OCI-LY1 (cell line): ENCODE measurements around the gene AKT3.

Source experiments
- EZH2 ChIP-seq: fragments of 200-600 bp; sonication (generic), shearing (Covaris generic); IDR thresholded peaks from 2 replicates; pipeline ENCODE4 v1.8.0; 2017; ENCODE audit warnings: borderline replicate concordance, mixed run types, mild to moderate bottlenecking, antibody characterized with exemption, low read length, moderate library complexity, mixed read lengths
- TF ChIP-seq, protein P1 (sequence below): fragments of 200-600 bp; sonication (generic), shearing (Covaris generic); IDR thresholded peaks from 2 replicates; pipeline ENCODE4 v1.5.1; 2017; ENCODE audit warnings: mild to moderate bottlenecking, antibody characterized with exemption, low read length, moderate library complexity, mixed read lengths

GRCh38 chr1:243501002-243501401, 349.0 kb downstream of the AKT3 start:
- TF ChIP-seq, protein P1, sequence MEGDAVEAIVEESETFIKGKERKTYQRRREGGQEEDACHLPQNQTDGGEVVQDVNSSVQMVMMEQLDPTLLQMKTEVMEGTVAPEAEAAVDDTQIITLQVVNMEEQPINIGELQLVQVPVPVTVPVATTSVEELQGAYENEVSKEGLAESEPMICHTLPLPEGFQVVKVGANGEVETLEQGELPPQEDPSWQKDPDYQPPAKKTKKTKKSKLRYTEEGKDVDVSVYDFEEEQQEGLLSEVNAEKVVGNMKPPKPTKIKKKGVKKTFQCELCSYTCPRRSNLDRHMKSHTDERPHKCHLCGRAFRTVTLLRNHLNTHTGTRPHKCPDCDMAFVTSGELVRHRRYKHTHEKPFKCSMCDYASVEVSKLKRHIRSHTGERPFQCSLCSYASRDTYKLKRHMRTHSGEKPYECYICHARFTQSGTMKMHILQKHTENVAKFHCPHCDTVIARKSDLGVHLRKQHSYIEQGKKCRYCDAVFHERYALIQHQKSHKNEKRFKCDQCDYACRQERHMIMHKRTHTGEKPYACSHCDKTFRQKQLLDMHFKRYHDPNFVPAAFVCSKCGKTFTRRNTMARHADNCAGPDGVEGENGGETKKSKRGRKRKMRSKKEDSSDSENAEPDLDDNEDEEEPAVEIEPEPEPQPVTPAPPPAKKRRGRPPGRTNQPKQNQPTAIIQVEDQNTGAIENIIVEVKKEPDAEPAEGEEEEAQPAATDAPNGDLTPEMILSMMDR: no peak
- no peak for TF ChIP-seq EZH2
